ENCODE measurements around the gene ADGRA1.

The ADGRA1 gene

DNA sequence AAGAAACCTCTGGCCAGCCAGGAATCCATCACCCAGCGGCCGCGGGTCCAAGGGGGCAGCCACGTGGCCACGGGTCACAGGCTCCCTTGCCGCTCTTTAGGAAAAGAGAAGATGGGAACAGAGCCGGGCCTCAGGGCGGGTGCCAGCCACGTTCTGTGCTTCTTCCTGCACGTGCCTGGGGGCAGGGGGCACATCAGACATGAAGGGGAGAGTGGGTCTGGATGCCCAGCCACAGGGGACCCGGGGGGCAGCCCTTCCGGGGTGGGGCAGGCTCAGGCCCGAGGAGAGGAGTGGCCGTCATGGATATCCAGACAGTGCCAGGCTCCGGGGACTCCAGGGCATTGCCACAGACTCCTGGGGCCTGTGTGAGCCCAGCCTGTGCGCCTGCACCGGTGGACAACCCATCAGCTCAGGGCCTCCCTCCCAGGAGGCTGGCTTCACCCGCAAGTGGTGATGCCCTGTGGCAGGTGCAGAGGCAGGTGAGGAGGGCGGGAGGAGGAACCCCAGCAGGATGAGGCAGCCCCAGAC is 31.0 kb upstream of the ADGRA1 start:
- DNase-seq (ENCODE audit: low spot score), result no peak

- no peak for DNase-seq (ENCODE audit: low spot score)
Measured at GRCh38 chr10:133058331-133059092, 29.2 kb upstream of the ADGRA1 start.

- no peak for DNase-seq (ENCODE audit: low spot score)
Measured at GRCh38 chr10:133059093-133059470, 28.6 kb upstream of the ADGRA1 start.

DNA sequence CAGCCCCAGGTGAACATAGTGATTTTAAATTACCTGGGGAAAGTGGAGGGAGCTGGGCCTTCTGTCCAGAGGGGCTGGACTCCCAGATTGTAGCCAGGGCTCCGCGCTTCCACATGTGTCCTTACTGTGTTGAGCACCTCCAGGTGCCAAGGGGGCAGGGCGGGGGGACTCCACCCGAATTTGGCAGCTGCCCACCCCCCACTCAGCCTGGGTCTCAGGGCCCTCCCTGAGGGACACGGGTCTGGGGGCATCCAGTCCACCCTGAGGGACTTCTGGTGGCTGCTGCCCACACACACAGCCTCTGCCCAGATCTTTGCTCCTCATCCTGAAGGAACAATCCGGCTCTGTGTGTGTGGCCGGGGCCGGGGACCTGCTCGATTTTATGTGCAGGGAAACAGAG is 28.2 kb upstream of the ADGRA1 start:
- no peak for DNase-seq (ENCODE audit: low spot score)

DNA sequence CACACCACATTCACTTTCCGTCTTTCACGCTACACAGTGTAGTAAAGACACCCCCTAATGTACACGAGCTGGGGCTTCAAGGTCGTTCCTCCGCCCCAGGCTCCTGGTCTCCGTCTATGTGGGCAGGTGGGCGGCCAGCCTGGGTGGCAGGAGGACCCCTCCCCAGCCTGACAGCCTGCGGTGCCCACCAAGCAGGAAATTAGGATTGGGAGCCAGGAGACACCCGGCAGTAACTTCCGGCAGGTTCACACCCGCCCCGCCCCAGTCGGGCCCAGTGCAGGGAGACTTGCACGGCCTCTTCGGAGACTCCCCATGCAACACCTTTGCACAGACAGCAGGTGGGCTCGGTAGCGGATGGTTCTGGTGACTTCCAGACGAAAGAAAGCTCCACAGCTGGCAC is 27.7 kb upstream of the ADGRA1 start:
- no peak for DNase-seq (ENCODE audit: low spot score)

DNA sequence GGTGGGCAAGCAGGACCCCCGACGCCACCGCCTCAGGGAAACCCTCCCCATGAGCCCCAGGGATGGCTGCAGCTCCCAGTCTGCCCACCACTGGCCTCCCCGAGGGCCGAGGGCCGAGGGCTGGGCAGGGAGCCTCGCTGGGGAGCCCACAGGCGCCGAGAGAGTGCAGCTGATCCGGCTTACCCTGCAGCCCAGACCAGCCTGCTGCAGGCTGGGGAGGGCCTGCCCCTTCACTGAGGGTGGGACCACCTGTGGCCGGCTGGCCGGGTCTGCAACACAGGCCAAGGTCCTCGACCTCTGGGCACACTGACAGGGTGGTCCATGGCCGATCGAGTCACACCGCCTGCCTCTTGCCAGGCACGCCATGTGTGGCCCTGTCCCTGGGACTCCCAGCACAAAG is 27.3 kb upstream of the ADGRA1 start:
- DNase-seq (ENCODE audit: low spot score), result no peak

DNA sequence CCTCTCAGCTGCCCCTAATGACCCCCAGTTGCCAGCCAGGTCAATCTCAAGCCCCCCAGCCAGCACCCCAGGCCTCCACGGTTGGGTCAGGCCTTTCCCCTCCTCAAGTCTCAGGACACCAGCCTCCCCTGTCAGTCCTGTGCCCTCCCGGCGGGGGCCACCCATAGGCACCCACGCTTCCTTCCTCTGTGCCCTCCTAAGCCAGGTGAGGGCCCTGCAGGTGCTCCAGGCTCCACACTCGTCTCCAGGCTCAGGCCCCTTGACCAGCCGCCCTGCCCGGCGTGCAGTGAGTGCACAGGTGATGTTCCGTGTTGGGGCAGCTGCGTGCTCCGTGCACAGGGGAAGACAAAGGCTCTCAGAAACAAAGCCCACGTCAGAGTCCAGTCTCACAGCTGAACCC is 26.8 kb upstream of the ADGRA1 start:
- DNase-seq (ENCODE audit: low spot score), result no peak

GRCh38 chr10:133061296-133062038 is 26.3 kb upstream of the ADGRA1 start:
- no peak for DNase-seq (ENCODE audit: low spot score)

GRCh38 chr10:133062085-133062484 is 25.6 kb upstream of the ADGRA1 start:
- no peak for DNase-seq (ENCODE audit: low spot score)

GRCh38 chr10:133062635-133063034 is 25.1 kb upstream of the ADGRA1 start:
- DNase-seq (ENCODE audit: low spot score), result no peak

GRCh38 chr10:133067149-133068105 is 20.3 kb upstream of the ADGRA1 start:
- no peak for DNase-seq (ENCODE audit: low spot score)

GRCh38 chr10:133068111-133069032 is 19.4 kb upstream of the ADGRA1 start:
- no peak for DNase-seq (ENCODE audit: low spot score)

DNA sequence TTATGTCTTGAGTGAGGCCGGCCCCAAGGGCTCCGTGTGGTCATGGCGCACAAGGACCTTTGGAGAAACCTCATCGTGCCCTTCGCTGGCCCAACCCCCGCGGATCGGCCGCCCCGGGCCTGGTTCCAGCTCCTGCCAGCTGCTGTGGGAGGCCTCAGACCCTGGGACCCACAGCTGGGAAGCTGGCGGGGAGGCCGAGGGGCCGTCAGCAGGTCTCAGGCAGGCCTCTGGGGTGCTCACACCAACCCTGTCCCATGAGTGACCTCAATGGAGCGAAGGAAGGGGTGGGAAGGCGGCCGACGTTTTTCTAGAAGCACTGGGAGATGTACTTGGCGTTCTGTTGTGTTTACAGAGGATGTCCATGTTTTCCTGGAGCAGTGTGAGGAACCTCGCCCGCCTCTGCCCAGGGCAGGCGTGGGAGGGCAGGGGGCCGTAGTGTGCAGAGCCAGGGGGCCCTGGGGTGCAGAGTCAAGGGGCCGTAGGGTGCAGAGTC is 18.6 kb upstream of the ADGRA1 start:
- DNase-seq (ENCODE audit: low spot score), result no peak

DNA sequence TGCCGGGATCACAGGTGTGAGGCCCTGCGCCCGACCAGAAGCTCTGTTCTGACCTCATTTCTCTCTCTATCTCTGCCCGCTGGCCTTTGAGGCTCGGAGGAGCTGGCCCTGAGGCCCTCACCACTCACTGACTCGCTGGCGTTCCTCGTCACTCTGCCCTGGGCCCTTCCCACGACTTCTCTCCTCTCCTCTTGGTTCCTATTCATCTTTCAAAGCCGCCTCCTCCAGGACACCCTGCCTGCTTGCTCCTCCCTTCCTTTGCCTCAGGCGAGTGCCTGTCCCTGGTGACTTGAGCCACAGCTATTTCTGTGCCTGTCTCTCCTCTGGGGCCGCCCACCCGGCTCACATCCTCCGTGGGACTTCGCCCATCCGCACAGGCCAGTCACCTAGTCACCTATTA is 17.3 kb upstream of the ADGRA1 start:
- DNase-seq (ENCODE audit: low spot score), result no peak

GRCh38 chr10:133070810-133071209 is 16.9 kb upstream of the ADGRA1 start:
- DNase-seq (ENCODE audit: low spot score), result no peak

DNA sequence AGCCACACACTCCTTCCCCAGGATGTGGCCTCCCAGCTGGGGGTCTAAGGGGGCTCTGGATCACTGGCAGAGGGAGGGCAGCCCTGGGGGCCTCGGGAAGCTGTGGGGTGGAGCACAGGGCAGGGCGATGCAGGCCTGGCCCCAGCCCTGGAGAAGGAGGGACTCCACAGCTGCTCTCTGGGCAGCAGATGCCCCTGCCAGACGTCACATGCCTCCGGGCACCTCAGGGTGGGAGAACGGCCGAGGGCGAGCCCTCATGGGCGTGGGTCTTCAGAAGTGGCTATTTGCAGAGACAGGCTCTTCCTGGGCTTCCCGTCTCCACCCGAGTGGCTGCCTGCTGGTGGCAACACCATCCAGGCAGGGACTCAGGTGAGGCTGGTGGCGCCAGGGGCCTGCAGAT is 16.0 kb upstream of the ADGRA1 start:
- no peak for DNase-seq (ENCODE audit: low spot score)

GRCh38 chr10:133072196-133072595 is 15.5 kb upstream of the ADGRA1 start:
- no peak for DNase-seq (ENCODE audit: low spot score)

DNA sequence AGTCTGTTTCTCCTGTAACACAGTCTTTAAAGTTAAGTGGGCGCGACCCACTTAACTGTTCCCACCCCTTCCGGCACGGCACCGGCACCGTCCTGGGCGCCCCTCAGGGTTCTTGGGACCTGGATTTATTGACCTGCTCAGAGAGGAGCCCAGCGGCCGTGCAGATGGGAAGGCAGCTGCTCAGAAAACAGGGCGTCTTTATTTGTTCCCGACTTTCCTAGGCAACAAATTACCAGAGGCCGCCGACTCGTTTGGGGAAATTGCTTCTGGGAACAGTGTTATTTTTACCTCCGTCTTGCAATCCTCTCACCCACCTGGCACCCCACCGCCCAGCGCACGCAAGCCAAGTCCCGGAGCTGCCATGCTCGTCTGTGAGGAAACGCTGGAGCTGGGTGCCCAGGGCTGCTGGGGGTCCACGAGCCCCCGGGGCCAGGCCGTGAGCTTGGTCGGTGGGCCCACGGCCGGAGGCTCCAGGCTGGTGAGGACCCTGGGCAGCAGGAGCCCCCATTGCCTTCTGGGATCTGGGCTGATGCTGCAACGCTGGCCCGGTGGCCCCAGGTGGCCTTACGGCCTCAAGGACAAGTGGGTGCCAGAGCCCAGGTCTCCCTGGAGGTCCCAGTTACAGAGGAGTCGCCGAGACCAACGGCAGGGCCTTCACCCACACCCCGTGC is 14.9 kb upstream of the ADGRA1 start:
- no peak for DNase-seq (ENCODE audit: low spot score)

- no peak for DNase-seq (ENCODE audit: low spot score)
Measured at GRCh38 chr10:133075346-133076137, 12.2 kb upstream of the ADGRA1 start.

Measured in CD4-positive, alpha-beta T cell treated with Interleukin-2 at 100 ng/mL for 4 hours (primary cell).